ENCODE data around the gene MACROD1.
A peak's percentile ranks its signal among the peaks of the same experiment; 100 is the strongest.

The MACROD1 gene

GRCh38 chr11:64128255-64129006, 37.5 kb downstream of the MACROD1 start:
- DNase-seq: no peak

DNA sequence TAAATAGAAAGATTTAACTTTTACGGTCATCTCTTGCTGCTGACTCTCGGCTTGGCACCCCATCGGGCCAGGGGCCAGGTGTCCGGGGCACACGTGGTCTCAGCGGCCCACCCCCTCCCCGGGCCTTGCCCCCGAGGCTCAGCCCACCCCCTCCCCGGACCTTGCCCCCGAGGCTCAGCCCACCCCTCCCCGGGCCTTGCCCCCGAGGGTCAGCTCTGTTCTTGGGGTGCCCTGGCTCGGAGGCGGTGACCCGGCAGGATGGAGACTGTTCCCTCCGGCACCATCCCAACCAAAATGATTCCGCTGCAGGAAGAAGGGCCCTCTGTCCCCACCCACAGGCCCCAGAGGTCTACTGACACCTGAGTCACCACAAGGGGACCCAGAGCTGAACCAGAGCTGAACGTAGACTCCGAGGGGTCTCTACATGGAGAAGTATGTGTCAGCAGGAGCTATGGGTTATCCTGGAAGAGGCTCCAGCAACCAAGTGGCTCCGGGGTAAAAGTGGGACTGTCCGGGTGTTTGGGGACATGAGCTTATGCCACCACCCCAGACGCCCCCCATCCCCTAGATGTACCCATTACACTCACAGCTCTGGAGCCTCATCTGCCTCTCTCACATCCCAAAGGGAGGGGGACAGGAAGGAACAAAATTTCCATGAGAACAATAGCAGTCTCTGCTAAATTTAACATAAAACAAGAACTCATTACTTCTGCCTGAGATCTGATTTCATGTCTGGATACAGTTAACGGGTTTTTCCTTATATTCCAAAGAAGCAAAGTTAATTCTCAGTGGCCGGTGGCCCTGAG, 38.4 kb downstream of the MACROD1 start:
- no peak for DNase-seq

GRCh38 chr11:64126796-64127195, 39.1 kb downstream of the MACROD1 start:
- no peak for DNase-seq

- DNase-seq: no peak
Observed at GRCh38 chr11:64126371-64126770, 39.5 kb downstream of the MACROD1 start.

DNA sequence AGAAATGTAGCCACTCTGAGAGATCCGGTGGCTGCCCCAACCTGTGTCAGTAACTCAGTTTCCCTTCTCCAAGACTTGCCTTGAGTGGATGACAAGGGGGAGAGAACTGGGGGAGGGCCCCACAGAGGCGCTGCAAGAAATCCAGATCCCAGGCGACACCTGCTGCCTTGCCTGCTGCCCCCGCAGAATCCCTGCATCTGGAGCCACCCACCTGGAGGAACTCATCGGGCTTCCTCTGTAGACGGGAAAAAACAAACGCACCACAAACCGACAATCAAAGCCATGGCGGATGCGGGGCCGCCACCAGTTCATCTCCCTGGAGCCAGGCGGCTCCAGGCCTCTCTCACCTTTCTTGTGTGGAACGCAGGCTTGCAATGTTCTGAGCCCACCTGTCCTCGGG, 40.2 kb downstream of the MACROD1 start:
- no peak for DNase-seq

GRCh38 chr11:64124147-64124546, 41.8 kb downstream of the MACROD1 start:
- no peak for DNase-seq

DNA sequence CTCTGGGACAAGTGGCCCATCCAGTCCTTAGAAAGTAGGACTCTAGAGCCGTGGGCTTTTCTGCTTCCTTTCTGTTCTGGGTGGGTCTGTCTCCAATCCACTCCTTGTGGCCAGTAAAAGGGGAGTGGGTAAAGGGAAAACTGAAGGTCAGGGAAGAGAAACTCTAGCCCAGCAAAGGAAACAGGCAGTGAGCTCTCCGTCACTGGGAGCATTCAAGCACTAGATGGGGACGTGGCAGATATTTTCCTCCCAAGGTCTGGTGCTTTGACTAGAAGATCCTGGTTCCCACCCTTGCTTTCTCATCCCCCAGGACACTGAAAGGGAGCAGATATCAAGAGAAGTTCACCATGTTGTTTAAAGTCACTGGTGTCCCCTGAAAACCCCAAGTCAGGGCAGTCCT, 42.2 kb downstream of the MACROD1 start:
- DNase-seq: no peak

DNA sequence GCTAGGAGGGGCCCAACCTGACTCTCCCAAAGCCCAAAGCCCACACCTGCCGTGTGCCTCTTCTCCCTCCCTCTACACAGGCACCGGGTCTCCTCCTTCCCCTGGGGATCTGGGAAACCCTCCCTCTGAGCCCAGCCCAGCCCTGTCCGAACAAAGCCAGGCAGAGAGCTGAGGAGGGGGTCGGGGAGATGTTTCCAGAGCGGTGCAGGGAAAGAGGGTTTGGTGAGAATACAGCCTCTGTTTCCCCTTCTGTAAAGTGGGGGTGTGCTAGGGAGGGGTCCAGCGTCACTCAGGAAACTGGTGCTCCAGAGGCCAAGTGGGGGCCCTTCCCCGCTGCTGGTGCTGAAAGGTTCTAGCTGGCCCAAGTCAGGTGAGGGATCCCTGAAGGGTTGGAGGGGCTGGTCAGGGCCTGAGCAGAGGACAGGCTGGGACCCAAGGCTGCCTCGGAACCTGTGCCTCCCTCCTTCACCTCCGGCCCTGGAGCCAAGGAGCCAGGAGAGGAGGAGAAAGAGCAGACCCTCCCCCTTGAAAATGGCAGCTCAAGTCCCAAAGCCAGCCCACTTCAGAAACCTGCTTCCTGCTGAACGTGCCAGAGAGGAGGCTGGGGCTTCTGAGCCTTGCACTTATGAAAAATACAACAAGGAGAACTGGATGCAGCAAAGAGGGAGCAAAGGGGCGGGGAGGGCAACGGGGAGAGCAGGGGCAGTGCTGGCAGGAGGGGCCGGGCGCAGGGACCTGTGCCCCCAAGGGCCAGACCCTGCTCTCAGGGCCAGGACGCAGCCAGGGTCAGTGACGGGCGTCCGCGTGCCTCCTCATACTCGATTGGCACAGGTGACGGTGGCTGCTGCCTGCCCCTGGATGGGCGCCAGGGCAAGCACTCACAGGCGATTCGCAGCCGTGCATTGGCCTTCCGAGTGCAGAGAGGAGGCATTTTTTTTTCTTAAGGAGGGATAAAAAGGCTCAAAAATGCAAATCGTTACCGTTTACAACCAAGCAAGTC, 43.2 kb downstream of the MACROD1 start:
- DNase-seq: peak; percentile 71

- DNase-seq: no peak
Observed at GRCh38 chr11:64121663-64122410, 44.1 kb downstream of the MACROD1 start.

- peak; percentile 89 for DNase-seq
Observed at GRCh38 chr11:64120951-64121569, 44.9 kb downstream of the MACROD1 start.

- DNase-seq: no peak
Observed at GRCh38 chr11:64119700-64120099, 46.2 kb downstream of the MACROD1 start.

DNA sequence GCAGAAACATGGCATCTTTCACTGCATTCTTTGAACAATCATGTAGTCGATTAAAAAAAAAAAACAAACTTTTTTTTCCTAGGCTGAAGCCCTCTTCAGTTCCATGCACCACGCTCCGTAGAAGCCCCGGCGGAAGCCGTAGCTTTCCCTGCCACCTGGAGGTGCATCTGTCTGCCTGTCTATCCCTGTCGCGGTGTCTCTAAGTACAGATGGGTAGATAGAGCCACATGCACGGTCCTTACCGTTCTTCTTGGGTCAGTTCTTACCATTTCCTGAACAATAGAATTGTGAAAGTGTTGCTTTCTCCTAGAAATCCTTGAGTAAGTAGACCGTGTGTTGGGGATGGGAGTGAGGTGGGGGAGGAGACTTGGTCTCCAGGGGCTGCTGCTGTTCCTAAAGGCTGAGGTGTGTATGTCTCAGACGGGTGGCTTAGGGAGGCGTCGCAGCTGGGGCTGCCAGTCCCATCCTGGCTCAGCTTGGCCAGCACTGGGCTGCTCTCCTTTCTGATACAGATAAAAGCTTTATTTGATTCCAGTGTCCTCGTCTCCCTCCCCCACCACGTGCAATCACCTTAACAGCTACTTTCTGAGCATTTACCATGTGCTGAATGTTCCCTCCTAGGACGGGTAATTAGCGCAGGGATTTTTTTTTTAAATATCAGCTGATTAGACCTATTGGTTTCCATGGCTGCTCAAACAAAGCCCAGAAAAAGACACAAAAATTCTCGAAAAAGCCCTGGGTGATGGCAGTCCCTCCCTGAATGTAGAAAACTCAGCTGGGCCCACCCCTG, 46.8 kb downstream of the MACROD1 start:
- no peak for DNase-seq

GRCh38 chr11:64117763-64118459, 48.0 kb downstream of the MACROD1 start:
- no peak for DNase-seq

DNA sequence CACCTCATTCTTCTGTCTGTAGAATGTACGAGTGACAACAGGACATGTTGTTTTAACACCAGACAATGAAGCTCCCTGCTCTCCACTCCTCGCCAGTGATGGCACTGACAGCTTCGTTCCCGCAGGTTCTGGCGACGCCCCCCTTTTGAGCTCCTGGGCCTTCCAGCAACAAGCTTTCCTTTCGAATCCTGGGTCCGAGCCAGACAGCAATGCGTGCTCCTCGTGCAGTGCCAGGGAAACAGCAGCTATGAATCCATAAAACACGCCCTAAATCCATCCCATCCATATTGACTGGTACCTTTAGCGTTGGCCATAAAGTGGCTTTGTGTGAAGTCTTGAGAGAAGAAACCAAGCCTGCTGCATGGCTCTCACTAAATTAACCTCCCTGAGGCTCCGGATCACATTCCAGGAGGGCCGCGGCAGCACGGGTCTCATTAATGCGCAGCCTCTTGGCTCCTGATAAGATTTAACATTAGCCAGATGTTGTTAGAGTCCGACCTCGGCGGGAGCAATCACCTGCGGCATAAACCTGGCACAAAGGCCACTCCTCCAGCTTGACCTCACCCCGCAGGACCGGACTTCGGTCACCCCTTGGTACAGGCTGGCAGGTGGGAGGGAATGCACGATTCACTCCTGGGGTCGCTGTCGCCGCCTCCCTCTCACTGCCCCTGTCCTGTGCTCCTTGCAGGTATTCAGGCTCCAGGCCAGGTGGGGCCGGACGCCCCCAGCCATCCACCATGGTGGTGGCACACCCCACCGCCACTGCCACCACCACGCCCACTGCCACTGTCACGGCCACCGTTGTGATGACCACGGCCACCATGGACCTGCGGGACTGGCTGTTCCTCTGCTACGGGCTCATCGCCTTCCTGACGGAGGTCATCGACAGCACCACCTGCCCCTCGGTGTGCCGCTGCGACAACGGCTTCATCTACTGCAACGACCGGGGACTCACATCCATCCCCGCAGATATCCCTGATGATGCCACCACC, 50.1 kb downstream of the MACROD1 start:
- DNase-seq: no peak

GRCh38 chr11:64114231-64114630, 51.7 kb downstream of the MACROD1 start:
- DNase-seq: no peak

GRCh38 chr11:64113462-64113780, 52.5 kb downstream of the MACROD1 start:
- DNase-seq: no peak

- DNase-seq: no peak
Observed at GRCh38 chr11:64112771-64113461, 53.0 kb downstream of the MACROD1 start.

All from NCI-H1105 (cell line).